Osteoblast (primary cell): ENCODE measurements around the gene DOCK1. TPM values are rescaled to one million over a fixed set of nuclear protein-coding genes. Genes with fewer than 3 reads are reported as not detected.

Source experiments
- DNase-seq: peaks from one replicate; pipeline ENCODE4 v3.0.0; 2011; ENCODE audit warnings: low spot score, mixed read lengths; ENCODE audit not compliant: insufficient read length; ENCODE audit errors: missing footprints
- H2AFZ ChIP-seq: 2 replicates; pipeline ENCODE4 v1.6.0; 2011; ENCODE audit warnings: mild to moderate bottlenecking, low read length
- H3K27ac ChIP-seq: 2 replicates; pipeline ENCODE4 v1.5.1; 2011; ENCODE audit warnings: mild to moderate bottlenecking, low read depth, low read length, moderate library complexity
- H3K27me3 ChIP-seq: 2 replicates; pipeline ENCODE4 v1.6.0; 2012; ENCODE audit warnings: mild to moderate bottlenecking, control low read depth, inconsistent platforms, low read length, moderate library complexity; ENCODE audit not compliant: insufficient read depth
- H3K36me3 ChIP-seq: 2 replicates; pipeline ENCODE4 v1.5.1; 2011; ENCODE audit warnings: mild to moderate bottlenecking, low read length, control low read depth, moderate library complexity; ENCODE audit not compliant: insufficient read depth
- H3K4me1 ChIP-seq: 2 replicates; pipeline ENCODE4 v1.5.1; 2011; ENCODE audit warnings: mild to moderate bottlenecking, low read length, control low read depth, moderate library complexity; ENCODE audit not compliant: insufficient read depth
- H3K4me2 ChIP-seq: 2 replicates; pipeline ENCODE4 v1.6.0; 2011; ENCODE audit warnings: mild to moderate bottlenecking, low read length; ENCODE audit not compliant: insufficient read depth
- H3K4me3 ChIP-seq: fragments of 200-600 bp; sonication (generic); 3 replicates; pipeline ENCODE4 v1.5.1; 2012; ENCODE audit warnings: mild to moderate bottlenecking, low read length, inconsistent platforms; ENCODE audit not compliant: insufficient read depth
- H3K79me2 ChIP-seq: 2 replicates; pipeline ENCODE4 v1.6.0; 2012; ENCODE audit warnings: mild to moderate bottlenecking, low read length, control low read depth, inconsistent platforms; ENCODE audit not compliant: insufficient read depth
- H3K9me3 ChIP-seq: 2 replicates; pipeline ENCODE4 v1.5.1; 2011; ENCODE audit warnings: low read depth, low read length, control low read depth
- H4K20me1 ChIP-seq: 2 replicates; pipeline ENCODE4 v1.6.0; 2012; ENCODE audit warnings: mild to moderate bottlenecking, low read length, control low read depth; ENCODE audit not compliant: insufficient read depth
- CTCF ChIP-seq: IDR thresholded peaks from 2 replicates; pipeline ENCODE4 v1.5.1; 2011; ENCODE audit warnings: mild to moderate bottlenecking, low read depth, low read length, moderate library complexity; ENCODE audit errors: extremely low read depth
- total RNA-seq: library from RNA; depleted of rRNA; stranded (reverse); fragments of >200 nt; gene quantifications from 2 replicates; pipeline ENCODE4 v1.2.3, GENCODE V29; 2012

DOCK1 gene
- total RNA-seq, 1 donor = 80.3 TPM

DNA sequence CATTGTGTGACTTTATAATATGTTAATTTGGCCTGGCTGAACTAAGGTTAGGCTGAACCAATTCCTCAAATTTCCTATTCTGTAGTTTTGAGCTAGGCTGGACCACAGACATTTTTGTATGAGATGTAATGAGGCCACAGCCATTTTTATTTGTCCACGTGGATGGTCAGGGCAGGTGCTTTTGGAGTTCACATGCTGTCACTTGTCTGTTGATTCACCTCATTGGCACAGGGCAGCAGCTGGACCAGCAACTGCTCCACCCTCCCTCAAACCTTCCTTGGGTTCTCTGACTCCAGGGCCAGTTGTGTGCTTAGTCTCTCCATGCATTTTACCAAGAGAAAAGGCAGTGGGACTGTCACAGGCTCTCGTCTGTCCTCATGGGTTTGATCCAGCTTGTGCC lies 567.7 kb downstream of the DOCK1 start:
- TF ChIP-seq CTCF = no peak
- Histone ChIP-seq H4K20me1 (no peaks in the 10 kb centered on the region), H3K27ac (no peak overlapping the region), H3K9me3 (no peaks in the 10 kb centered on the region), H3K36me3 (no peaks in the 10 kb centered on the region), H3K27me3 (no peaks in the 10 kb centered on the region), H2AFZ (no peak overlapping the region), H3K4me2 (no peak overlapping the region), H3K4me3 (no peak overlapping the region), H3K79me2 (no peaks in the 10 kb centered on the region), H3K4me1 (no peaks in the 10 kb centered on the region)
- no peak for DNase-seq

- Histone ChIP-seq H3K4me1 (no peaks in the 10 kb centered on the region), H3K79me2 (no peaks in the 10 kb centered on the region), H3K4me3 (no peak overlapping the region), H3K4me2 (no peak overlapping the region), H4K20me1 (no peaks in the 10 kb centered on the region), H3K36me3 (no peaks in the 10 kb centered on the region), H3K27ac (no peak overlapping the region), H2AFZ (no peak overlapping the region), H3K27me3 (no peaks in the 10 kb centered on the region), H3K9me3 (no peaks in the 10 kb centered on the region)
- no peak for DNase-seq
- no peak for TF ChIP-seq CTCF
Observed at GRCh38 chr10:127474501-127474900, 569.3 kb downstream of the DOCK1 start.

- Histone ChIP-seq H3K9me3 (no peaks in the 10 kb centered on the region), H3K36me3 (no peaks in the 10 kb centered on the region), H3K27ac (no peak overlapping the region), H3K27me3 (peaks cover 3% of the 10 kb centered on the region), H3K4me2 (no peak overlapping the region), H4K20me1 (no peaks in the 10 kb centered on the region), H3K4me1 (no peaks in the 10 kb centered on the region), H3K4me3 (no peak overlapping the region), H3K79me2 (no peaks in the 10 kb centered on the region), H2AFZ (no peak overlapping the region)
- no peak for DNase-seq
- no peak for TF ChIP-seq CTCF
Observed at GRCh38 chr10:127485153-127485857, 580.1 kb downstream of the DOCK1 start.

GRCh38 chr10:127486355-127486754 lies 581.1 kb downstream of the DOCK1 start:
- H3K27ac ChIP-seq = no peak overlapping the region
- no peak for TF ChIP-seq CTCF
- no peaks in the 10 kb centered on the region for H3K36me3 ChIP-seq
- no peak overlapping the region for H3K4me3 ChIP-seq
- no peaks in the 10 kb centered on the region for H3K9me3 ChIP-seq
- H3K4me2 ChIP-seq = no peak overlapping the region
- no peak overlapping the region for H2AFZ ChIP-seq
- no peaks in the 10 kb centered on the region for H4K20me1 ChIP-seq
- no peaks in the 10 kb centered on the region for H3K4me1 ChIP-seq
- no peak for DNase-seq
- H3K79me2 ChIP-seq = no peaks in the 10 kb centered on the region
- H3K27me3 ChIP-seq = peaks cover 3% of the 10 kb centered on the region
